ENCODE results near the gene IRX5.

IRX5 gene

GRCh38 chr16:54930005-54930868 is at the start of gene IRX5:
Gene IRX5, plus strand, starts transcription at chr16:54930865. Its CDS starts 334 bp downstream, at chr16:54931199.
- peak; percentile 94 for DNase-seq (ENCODE audit: low read depth)
- H3K4me3 ChIP-seq (ENCODE audit: control insufficient read depth, low read depth, low read length), result peak within 1 kb of the TSS; percentile 79
- TF ChIP-seq CTCF (conservative IDR thresholded peaks at IDR 0.05; ENCODE audit: control insufficient read depth, insufficient read depth, low read depth, low read length), result no peak

GRCh38 chr16:54882556-54882955 is 48.1 kb upstream of the IRX5 start:
- DNase-seq (ENCODE audit: low read depth), result no peak
- no peak for TF ChIP-seq CTCF (conservative IDR thresholded peaks at IDR 0.05; ENCODE audit: control insufficient read depth, insufficient read depth, low read depth, low read length)
- no peak overlapping the region for H3K4me3 ChIP-seq (ENCODE audit: control insufficient read depth, low read depth, low read length)

- no peak for DNase-seq (ENCODE audit: low read depth)
- TF ChIP-seq CTCF (conservative IDR thresholded peaks at IDR 0.05; ENCODE audit: control insufficient read depth, insufficient read depth, low read depth, low read length), result no peak
- no peak overlapping the region for H3K4me3 ChIP-seq (ENCODE audit: control insufficient read depth, low read depth, low read length)
These were observed 47.3 kb upstream of the IRX5 start for GRCh38 chr16:54883358-54883757.

- DNase-seq (ENCODE audit: low read depth), result no peak
- TF ChIP-seq CTCF (conservative IDR thresholded peaks at IDR 0.05; ENCODE audit: control insufficient read depth, insufficient read depth, low read depth, low read length), result no peak
- no peak overlapping the region for H3K4me3 ChIP-seq (ENCODE audit: control insufficient read depth, low read depth, low read length)
These were observed 44.6 kb upstream of the IRX5 start for GRCh38 chr16:54886078-54886477.

GRCh38 chr16:54890381-54890780 is 40.3 kb upstream of the IRX5 start:
- no peak for TF ChIP-seq CTCF (conservative IDR thresholded peaks at IDR 0.05; ENCODE audit: control insufficient read depth, insufficient read depth, low read depth, low read length)
- no peak overlapping the region for H3K4me3 ChIP-seq (ENCODE audit: control insufficient read depth, low read depth, low read length)
- DNase-seq (ENCODE audit: low read depth), result no peak

GRCh38 chr16:54891346-54891745 is 39.3 kb upstream of the IRX5 start:
- DNase-seq (ENCODE audit: low read depth), result no peak
- no peak for TF ChIP-seq CTCF (conservative IDR thresholded peaks at IDR 0.05; ENCODE audit: control insufficient read depth, insufficient read depth, low read depth, low read length)
- H3K4me3 ChIP-seq (ENCODE audit: control insufficient read depth, low read depth, low read length), result no peak overlapping the region

All from fibroblast of mammary gland (primary cell).